DMS153 treated with DMSO at 0.1 percent for 48 hours (cell line): Measurements from ENCODE around the gene RNPC3.
"Not testable (repeated sequence)": the region's sequence is repeated elsewhere in the genome, so short reads cannot be mapped to it uniquely, and the experiment has no call there.

ENCODE experiments used
- DNase-seq: peaks from one replicate; lab custom pipeline; 2025; ENCODE audit not compliant: unreplicated experiment; lab: John Stamatoyannopoulos, UW

The RNPC3 gene

DNA sequence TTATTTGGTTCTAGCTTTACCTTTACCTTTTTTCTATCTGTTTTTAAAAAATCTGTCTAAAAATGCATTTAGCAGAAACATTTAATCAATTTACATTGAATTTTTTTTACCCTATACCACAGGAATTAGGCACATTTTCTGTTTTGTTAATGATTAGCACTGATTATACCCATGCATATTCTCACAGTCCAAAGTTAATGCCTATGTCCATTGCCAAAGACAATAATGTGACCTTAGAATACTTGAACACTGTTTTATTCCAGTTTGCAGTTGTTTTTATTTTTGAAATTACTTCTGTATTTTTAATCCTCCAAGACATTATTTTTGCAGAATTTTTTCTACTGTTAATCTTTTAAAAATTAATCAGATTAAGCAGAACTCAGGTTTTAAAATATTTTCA lies 34.9 kb downstream of the RNPC3 start:
- no peak for DNase-seq

DNA sequence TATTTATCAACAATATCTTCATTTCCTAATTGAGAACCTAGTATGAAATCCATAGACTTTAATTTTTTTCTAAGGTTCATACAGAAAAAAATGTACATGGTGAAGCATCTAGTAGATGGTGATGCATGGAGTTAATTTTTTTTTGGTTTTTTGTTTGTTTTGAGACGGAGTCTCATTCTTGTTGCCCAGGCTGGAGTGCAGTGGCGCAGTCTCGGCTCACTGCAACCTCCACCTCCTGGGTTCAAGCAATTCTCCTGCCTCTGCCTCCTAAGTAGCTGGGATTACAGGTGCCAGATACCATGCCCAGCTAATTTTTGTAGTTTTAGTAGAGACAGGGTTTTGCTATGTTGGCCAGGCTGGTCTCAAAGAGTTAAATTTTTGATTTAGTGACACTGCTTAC lies 35.6 kb downstream of the RNPC3 start:
- DNase-seq: not testable (repeated sequence)

DNA sequence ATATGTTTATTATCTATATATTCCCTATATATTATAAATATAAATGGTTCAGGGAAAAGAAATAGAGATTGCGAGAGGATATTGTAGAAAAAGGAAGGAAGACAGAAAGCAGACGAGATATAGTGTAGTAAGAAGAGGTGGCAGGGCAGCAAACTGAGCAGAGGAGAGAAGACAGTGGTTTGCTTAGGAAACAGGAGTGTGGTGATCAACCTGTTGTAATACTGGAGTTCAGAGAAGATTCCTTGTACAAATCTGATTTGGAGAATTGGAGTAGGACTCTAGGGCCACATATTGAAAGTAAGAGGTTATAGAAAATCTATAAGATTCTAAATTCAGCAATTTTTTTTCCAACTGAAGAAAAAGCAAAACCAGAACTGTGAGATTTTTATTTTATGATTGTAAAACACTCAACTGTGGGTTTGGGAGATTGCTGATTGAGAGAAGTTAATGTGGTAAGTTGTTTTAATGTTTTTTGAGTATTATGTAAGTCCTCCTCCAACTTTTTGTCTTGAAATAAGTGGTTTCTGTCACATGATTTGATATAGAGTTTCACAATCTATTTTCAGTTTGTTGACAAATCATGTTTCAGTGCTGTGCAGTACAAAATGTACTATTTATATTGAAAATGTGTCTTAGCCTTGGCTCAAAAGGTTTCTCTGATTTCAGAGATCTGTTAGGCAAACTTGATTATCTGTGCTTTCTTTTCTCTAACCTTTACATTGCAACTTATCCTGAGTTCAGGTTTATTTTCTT lies 36.3 kb downstream of the RNPC3 start:
- no peak for DNase-seq

DNA sequence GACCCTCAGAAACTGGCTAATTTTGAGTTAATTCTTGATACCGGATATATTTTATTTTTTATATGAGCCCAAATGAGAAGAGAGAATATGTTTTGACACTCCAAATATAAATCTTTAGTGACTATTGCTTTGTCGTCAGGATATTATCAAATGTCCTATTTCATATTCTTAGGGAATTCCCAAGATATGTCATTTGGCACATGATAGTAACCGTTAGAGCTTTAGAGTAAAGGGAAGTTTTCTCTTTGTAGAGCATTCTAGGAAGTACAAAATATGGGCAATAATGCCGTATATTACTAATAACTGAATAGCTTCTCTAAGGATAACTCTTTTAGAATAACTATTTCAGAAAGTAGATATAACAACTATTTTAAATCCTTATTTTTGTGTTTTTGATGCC lies 37.6 kb downstream of the RNPC3 start:
- no peak for DNase-seq

DNA sequence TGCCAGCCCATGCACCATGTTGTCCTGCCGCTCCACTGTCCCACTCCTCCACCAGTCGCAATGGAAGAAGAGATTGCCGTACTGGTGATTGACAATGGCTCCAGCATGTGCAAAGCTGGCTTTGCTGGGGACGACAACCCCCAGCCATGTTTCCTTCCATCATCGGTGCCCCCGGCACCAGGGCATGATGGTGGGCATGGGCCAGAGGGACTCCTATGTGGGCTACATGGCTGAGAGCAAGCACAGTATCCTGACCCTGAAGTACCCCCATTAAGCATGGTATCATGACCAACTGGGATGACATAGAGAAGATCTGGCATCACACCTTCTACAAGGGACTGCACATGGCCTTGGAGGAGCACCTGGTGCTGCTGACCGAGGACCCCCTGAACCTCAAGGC lies 44.0 kb downstream of the RNPC3 start:
- DNase-seq: no peak

DNA sequence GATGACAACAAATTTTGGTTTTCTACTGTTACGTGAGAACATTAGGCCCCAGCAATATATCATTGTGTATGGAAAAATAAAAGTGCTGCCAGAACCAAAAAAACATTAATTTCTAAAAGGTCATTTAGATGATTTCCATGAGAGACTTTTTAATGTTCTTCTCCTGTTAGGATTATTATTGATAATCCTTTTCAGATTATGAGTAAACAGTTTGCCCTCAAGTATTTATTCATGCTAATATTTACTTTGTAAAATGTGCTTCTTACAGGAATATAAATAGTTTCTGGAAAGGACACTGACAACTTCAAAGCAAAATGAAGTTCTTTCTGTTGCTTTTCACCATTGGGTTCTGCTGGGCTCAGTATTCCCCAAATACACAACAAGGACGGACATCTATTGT lies 45.8 kb downstream of the RNPC3 start, which contains the start of gene AMY2B:
Gene AMY2B (plus strand): TSS at position 301 of the 400 bp plus-strand sequence. CDS start 14 bp downstream, at position 315.
- not testable (repeated sequence) for DNase-seq

DNA sequence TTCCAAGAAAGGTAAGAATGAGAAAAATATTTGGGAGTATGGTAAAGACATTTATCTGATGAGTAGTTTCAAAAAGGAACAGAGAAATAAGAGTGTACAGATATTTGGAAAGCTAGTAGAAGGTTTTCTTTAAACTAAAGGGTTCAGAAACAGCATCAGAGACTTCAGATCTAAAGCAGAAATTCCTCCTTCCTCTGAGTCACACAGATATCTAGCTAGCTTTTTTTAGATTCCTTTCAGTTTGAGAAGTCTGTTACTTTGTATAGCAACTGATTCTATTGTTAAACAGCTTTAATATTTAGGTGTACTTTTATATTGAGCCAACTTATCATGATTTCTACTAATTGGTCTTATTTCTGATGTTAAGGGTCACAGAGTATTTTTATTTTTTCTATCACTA lies 50.6 kb downstream of the RNPC3 start:
- DNase-seq: no peak

DNA sequence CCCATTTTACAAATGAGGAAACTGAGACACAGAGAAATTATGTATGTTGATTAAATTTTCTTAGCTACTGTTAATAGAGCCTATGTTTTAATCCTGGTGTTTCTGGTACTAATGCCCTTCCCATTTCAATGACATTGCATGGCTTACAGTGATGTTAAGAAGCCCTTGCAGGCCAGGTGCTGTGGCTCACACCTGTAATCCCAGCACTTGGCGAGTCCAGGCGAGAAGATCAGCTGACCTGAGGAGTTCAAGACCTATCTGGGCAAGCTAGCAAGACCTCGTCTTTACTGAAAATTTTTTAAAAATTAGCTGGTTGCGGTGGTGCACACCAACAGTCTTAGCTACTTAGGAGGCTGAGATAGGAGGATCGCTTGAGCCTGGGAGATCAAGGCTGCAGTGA lies 51.3 kb downstream of the RNPC3 start:
- not testable (repeated sequence) for DNase-seq

DNA sequence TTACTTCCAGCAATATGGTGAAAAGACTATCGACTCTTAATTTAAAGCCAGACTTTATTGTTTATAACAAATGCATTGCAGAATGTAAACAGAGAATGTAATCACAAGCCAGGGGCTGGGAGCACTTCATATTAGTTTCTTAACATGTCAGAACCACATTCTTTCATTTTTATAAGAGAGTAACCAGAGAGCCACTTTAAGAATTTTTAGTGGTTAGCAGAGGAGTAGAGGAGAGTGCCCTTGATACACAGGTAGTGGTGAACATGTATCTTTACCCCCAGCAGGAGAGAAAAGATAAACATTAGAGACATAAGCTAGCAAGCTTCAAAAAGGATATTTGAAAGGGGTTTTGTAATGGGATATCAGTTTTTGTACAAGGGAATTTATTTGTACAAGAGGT lies 57.0 kb downstream of the RNPC3 start:
- no peak for DNase-seq

DNA sequence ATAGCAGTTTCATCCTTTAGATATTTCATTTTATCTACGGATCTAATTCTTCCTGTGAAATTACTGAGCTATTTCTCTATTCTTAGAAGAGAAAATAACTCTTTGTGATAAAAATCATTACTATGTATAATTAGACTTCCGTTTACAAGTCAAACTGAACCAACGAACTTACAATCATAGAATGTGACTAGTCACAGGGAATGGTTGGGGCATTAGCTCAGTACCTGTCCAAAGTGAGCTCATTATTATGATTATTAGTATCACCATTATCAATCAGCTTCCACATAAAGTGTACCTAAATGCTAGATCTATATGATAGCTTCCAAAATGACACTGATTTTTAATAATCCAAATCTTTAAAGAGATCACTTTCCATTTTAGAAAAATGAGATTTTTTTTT lies 58.4 kb downstream of the RNPC3 start:
- DNase-seq: no peak

DNA sequence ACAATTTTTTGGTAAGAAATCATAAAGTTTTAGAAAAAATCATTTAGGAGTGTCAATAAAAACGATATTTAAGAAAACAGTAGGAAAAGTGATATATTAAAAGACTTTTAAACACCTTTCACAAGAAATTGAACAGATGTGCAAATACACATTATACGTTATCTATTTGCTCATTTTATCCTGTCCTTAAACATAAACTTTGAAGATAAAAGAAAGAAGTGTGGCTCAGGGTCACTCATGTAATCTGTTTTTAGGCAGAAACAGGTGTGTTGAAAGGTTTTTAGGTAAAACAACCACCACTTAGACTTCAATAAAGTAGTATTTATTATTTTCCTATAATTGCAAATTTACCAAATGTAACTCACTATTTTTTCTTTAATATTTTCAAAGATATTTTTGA lies 59.0 kb downstream of the RNPC3 start:
- no peak for DNase-seq

DNA sequence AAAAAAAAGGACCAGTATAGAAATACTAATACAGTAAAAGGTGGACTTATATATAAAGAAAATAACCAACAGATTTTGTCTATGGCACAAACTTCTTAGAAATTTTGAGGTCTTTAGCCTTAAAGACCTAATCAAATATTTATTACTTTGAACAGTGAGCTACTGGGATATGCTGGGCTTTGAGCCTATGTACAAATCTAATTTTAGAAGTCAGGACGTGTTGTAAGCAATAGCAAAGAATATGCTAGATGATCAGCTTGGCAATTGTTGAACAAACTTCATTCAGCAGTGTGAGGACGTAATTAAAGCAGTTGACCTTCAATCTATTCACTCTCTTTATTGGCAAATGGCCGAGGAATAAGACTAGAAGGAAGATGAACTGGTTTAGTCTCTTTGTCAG lies 77.2 kb downstream of the RNPC3 start:
- not testable (repeated sequence) for DNase-seq
